OCI-LY3 (cell line): ENCODE data around the gene TEPSIN.

Experiments
- H2AFZ ChIP-seq: fragments of 200-600, 300-600 bp; shearing (Covaris generic); 2 replicates; pipeline ENCODE4 v1.6.0; 2014; ENCODE audit warnings: antibody characterized with exemption, low read depth, low read length
- H3K27ac ChIP-seq: fragments of 200-600, 300-600 bp; sonication (generic); 2 replicates; pipeline ENCODE4 v1.5.1; 2014; ENCODE audit warnings: mild to moderate bottlenecking, low read length, moderate library complexity, mixed read lengths
- H3K27me3 ChIP-seq: fragments of 200-600, 300-600 bp; sonication (generic); 2 replicates; pipeline ENCODE4 v1.6.1; 2014; ENCODE audit warnings: low read depth, low read length, mixed read lengths
- H3K36me3 ChIP-seq: fragments of 200-600, 300-600 bp; sonication (generic); replicated peaks from 2 replicates; pipeline ENCODE3; 2014; ENCODE audit warnings: low read depth, low read length, mixed read lengths
- H3K4me1 ChIP-seq: fragments of 300-600, 200-600 bp; sonication (generic); 2 replicates; pipeline ENCODE4 v1.6.1; 2014; ENCODE audit warnings: low read length, mixed read lengths
- H3K4me2 ChIP-seq: fragments of 200-600, 300-600 bp; sonication (generic); 2 replicates; pipeline ENCODE4 v1.6.1; 2014; ENCODE audit warnings: low read length, mixed read lengths
- H3K4me3 ChIP-seq: fragments of 300-600, 200-600 bp; sonication (generic); 2 replicates; pipeline ENCODE4 v1.5.1; 2014; ENCODE audit warnings: antibody characterized with exemption, mild to moderate bottlenecking, low read length, moderate library complexity
- H3K79me2 ChIP-seq: fragments of 300-600, 200-600 bp; shearing (Covaris generic); 2 replicates; pipeline ENCODE4 v1.6.1; 2014; ENCODE audit warnings: mild to moderate bottlenecking, low read length, mixed read lengths
- H3K9ac ChIP-seq: fragments of 300-600, 200-600 bp; shearing (Covaris generic); 2 replicates; pipeline ENCODE4 v1.6.0; 2014; ENCODE audit warnings: mild to moderate bottlenecking, low read length, moderate library complexity
- H3K9me3 ChIP-seq: fragments of 200-600, 300-600 bp; shearing (Covaris generic); 2 replicates; pipeline ENCODE4 v1.6.1; 2014; ENCODE audit warnings: low read length, mixed read lengths; ENCODE audit not compliant: insufficient read depth
- H4K20me1 ChIP-seq: fragments of 200-600, 300-600 bp; sonication (generic); 2 replicates; pipeline ENCODE4 v1.6.1; 2016; ENCODE audit warnings: low read length, mixed read lengths; ENCODE audit not compliant: insufficient read depth
- CTCF ChIP-seq: fragments of 200-600, 300-600 bp; sonication (generic); IDR thresholded peaks from 2 replicates; pipeline ENCODE4 v1.5.1; 2014; ENCODE audit warnings: antibody characterized with exemption, low read length, low read depth
- EZH2phosphoT487 ChIP-seq: fragments of 200-600 bp; shearing (Covaris generic); IDR thresholded peaks from 2 replicates; pipeline ENCODE4 v1.6.1; 2018; ENCODE audit warnings: antibody characterized with exemption, mixed run types, low read depth

The TEPSIN gene

DNA sequence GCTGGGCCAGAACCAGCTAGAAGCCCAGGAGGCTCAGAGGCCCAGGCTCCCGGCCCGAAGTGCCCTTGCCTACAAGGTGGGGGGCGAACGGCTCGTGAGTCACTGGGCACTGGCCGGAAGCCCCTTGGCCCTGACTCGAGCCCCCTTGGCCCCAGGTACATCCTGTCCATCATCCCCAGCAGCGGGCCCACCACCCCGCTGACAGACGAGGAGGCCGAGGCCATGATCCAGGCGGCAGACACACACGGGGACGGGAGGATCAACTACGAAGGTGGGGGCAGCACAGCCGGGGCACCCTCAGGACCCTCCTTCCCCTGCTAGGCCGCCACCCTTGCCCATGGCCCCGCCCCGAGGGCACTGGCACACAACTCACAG lies 57.1 kb downstream of the TEPSIN start:
- TF ChIP-seq CTCF (no peak), EZH2phosphoT487 (no peak)

GRCh38 chr17:81180836-81181810 lies 57.7 kb downstream of the TEPSIN start:
- no peak overlapping the region for H3K4me3 ChIP-seq
- no peaks in the 10 kb centered on the region for H4K20me1 ChIP-seq
- no peak overlapping the region for H2AFZ ChIP-seq
- no peaks in the 10 kb centered on the region for H3K4me1 ChIP-seq
- no peaks in the 10 kb centered on the region for H3K79me2 ChIP-seq
- no peaks in the 10 kb centered on the region for H3K9me3 ChIP-seq
- no peak overlapping the region for H3K27ac ChIP-seq
- no peaks in the 10 kb centered on the region for H3K27me3 ChIP-seq
- no peak overlapping the region for H3K4me2 ChIP-seq
- TF ChIP-seq EZH2phosphoT487 (no peak), CTCF (no peak)
- H3K36me3 ChIP-seq: no peaks in the 10 kb centered on the region
- H3K9ac ChIP-seq: no peak overlapping the region

More for the DNA sequence above, 57.1 kb downstream of the TEPSIN start:
- Histone ChIP-seq H3K4me3 (no peak overlapping the region), H4K20me1 (no peaks in the 10 kb centered on the region), H3K27ac (no peak overlapping the region), H3K9ac (no peak overlapping the region), H3K79me2 (no peaks in the 10 kb centered on the region), H3K4me2 (no peak overlapping the region), H2AFZ (no peak overlapping the region), H3K36me3 (no peaks in the 10 kb centered on the region), H3K4me1 (no peaks in the 10 kb centered on the region), H3K27me3 (no peaks in the 10 kb centered on the region), H3K9me3 (no peaks in the 10 kb centered on the region)

- H3K9ac ChIP-seq: no peak overlapping the region
- no peaks in the 10 kb centered on the region for H3K27me3 ChIP-seq
- H3K4me2 ChIP-seq: no peak overlapping the region
- no peaks in the 10 kb centered on the region for H4K20me1 ChIP-seq
- H2AFZ ChIP-seq: no peak overlapping the region
- H3K9me3 ChIP-seq: no peaks in the 10 kb centered on the region
- H3K79me2 ChIP-seq: no peaks in the 10 kb centered on the region
- H3K36me3 ChIP-seq: no peaks in the 10 kb centered on the region
- TF ChIP-seq CTCF (no peak), EZH2phosphoT487 (no peak)
- H3K27ac ChIP-seq: no peak overlapping the region
- H3K4me1 ChIP-seq: no peaks in the 10 kb centered on the region
- H3K4me3 ChIP-seq: no peak overlapping the region
These were observed 59.0 kb downstream of the TEPSIN start for GRCh38 chr17:81179861-81180260.

- Histone ChIP-seq H3K27ac (no peak overlapping the region), H2AFZ (no peak overlapping the region), H3K4me2 (no peak overlapping the region)
These were observed 59.6 kb downstream of the TEPSIN start for GRCh38 chr17:81179220-81179619.

More at GRCh38 chr17:81179220-81179619, 59.6 kb downstream of the TEPSIN start:
- TF ChIP-seq CTCF: no peak
- TF ChIP-seq EZH2phosphoT487: no peak
- Histone ChIP-seq H3K79me2 (no peaks in the 10 kb centered on the region), H3K9ac (no peak overlapping the region), H3K9me3 (no peaks in the 10 kb centered on the region), H3K4me1 (no peaks in the 10 kb centered on the region), H3K27me3 (no peaks in the 10 kb centered on the region), H3K4me3 (no peak overlapping the region), H4K20me1 (no peaks in the 10 kb centered on the region), H3K36me3 (no peaks in the 10 kb centered on the region)
